GM12892 (cell line): ENCODE data around the gene RASL12.
"Not testable (repeated sequence)": the region's sequence is repeated elsewhere in the genome, so short reads cannot be mapped to it uniquely, and the experiment has no call there.

ENCODE experiments used
- DNase-seq: peaks from one replicate; pipeline ENCODE4 v3.0.0; 2011; ENCODE audit not compliant: insufficient read length
- FAIRE-seq: peaks from 2 replicates; lab custom pipeline; 2011; peaks lifted over from hg19 to GRCh38; lab: Jason Lieb, UNC
- POLR2A ChIP-seq: IDR thresholded peaks from 2 replicates; pipeline ENCODE4 v1.6.1; 2011; ENCODE audit warnings: low read depth, low read length, control low read depth
- POLR2AphosphoS5 ChIP-seq: IDR thresholded peaks from 2 replicates; pipeline ENCODE4 v1.6.1; 2011; ENCODE audit warnings: low read depth, low read length, control low read depth
- TAF1 ChIP-seq: IDR thresholded peaks from 2 replicates; pipeline ENCODE4 v1.6.1; 2011; ENCODE audit warnings: low read depth, mild to moderate bottlenecking, control low read depth, low read length, borderline replicate concordance

RASL12 gene

DNA sequence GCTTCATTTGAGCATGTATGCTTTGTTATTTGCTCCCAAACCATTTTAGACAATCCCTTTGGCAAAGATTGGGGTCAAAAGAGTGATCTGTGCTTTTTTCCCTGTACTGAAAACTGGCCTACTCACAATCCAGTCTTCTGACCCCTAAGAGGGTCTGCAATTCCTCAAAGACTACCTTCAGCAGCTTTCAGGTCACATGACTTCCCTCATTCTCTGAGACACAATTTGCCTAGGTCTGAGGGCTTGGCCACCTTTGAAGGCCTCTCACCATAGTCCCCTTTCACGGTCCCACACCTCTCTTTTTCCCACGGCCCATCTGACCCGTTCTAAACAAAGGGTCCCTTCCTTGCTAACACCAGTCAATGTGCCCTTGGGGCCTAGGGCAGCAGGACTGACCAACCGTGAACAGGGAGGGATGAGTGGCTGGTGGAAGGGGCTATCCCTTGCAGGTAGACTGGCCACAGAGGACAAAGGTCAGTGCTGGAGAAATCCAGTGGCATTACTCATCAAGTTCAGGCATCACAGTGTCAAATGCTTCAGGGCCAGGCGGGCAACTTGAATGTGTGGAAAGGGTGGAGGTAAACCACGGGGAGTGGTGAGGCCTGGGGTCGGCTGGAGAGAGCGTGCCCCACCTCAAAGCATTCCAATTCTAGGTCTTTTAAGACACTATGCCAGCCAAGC lies 10.8 kb downstream of the RASL12 start:
- TF ChIP-seq TAF1 (no peak), POLR2AphosphoS5 (no peak), POLR2A (no peak)
- FAIRE-seq (no peak), DNase-seq (no peak)

DNA sequence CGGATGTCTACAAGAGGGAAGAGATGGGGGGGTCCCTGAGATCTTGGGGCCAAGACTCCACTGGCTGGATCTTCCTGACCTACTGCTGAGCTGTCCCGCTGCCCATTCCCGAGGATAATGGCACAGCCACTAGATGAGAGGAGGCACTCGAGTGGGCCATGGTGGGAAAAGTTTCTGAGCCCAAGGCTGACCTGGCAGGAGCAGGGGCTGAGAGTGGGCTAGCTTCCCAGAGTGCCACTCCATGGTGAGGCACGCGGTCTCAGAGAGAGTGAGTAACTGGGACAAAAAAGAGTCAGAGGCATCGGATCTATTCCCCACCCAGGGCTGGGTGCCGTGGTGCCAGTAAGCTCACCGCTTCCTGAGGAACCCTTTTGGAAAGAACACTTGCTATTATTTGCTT lies 11.7 kb downstream of the RASL12 start:
- no peak for DNase-seq
- TF ChIP-seq POLR2AphosphoS5 = no peak
- no peak for TF ChIP-seq TAF1
- no peak for TF ChIP-seq POLR2A
- FAIRE-seq = no peak

- no peak for FAIRE-seq
- DNase-seq = no peak
Observed at GRCh38 chr15:65055201-65055870, 12.5 kb downstream of the RASL12 start.

DNA sequence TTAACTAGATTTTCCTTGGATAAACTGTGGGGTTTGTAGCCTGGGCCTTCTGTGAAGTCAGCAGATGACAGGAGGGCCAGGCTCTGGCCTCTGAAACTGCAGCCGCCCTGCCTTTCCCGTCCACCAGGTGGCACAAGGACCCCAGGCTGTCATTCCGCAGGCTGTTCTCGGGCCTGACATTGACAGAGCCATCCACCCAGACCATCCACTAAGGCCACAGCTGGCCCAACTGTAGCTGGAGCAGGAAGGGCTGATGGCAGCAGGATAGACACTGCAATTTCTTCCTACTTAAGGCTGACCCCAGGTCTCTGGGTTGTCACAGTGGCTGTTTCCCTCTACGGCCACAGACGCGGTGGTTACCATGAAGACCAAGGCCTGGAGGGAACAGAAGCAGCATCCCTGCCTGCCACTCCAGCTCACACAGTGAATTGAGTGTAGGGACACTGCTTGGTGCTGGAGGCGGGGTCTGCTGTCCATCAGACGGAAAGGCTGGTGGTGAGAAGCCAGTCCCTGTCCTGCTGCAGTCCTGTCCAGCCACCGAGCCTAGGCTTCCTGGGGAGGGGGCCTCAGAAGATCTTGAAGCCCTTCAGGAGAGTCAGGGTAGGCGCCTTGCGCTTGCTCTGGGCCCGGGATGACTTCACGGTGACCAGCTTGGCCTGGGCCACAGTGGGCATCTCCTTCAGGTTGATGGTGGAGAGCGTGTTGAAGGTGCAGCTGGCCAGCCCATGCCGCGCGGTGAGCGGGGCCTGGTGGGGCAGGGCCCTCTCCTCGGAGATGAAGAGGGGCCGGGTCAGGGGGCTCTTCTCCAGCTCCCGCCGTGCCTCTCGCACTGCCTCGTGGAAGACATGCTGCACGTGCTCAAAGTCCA lies 13.2 kb downstream of the RASL12 start:
- DNase-seq (peak; percentile 85), FAIRE-seq (peak; percentile 84)
- no peak for TF ChIP-seq POLR2AphosphoS5
- TF ChIP-seq POLR2A = no peak
- no peak for TF ChIP-seq TAF1

More at GRCh38 chr15:65055201-65055870, 12.5 kb downstream of the RASL12 start:
- no peak for TF ChIP-seq POLR2AphosphoS5
- TF ChIP-seq TAF1 = no peak
- no peak for TF ChIP-seq POLR2A

- TF ChIP-seq POLR2AphosphoS5 (no peak), POLR2A (no peak), TAF1 (no peak)
- FAIRE-seq (no peak), DNase-seq (no peak)
Observed at GRCh38 chr15:65052956-65053355, 14.8 kb downstream of the RASL12 start.

GRCh38 chr15:65051266-65051665 lies 16.5 kb downstream of the RASL12 start:
- DNase-seq (no peak), FAIRE-seq (no peak)
- TF ChIP-seq POLR2A (no peak), TAF1 (no peak)

DNA sequence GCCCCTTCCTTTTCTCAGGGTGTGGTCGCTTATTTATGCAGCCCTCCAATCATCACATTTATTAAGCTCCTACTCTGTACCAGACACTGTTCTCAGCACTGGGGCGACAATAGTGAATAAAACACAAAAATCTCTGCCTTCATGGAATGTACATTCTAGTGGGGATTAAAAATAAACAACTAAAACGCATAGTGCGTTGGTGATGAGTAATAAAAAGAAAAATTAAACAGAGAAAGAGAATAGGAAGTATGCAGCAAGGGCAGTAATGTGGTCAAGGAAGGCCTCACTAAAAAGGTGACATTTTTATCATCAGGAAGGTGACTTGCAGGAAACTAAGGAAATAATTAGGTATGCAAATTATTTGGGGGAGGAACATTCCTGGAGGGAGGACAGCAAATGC lies 17.5 kb downstream of the RASL12 start:
- FAIRE-seq (no peak), DNase-seq (no peak)
- no peak for TF ChIP-seq POLR2AphosphoS5
- TF ChIP-seq POLR2A = no peak
- TF ChIP-seq TAF1 = no peak

DNA sequence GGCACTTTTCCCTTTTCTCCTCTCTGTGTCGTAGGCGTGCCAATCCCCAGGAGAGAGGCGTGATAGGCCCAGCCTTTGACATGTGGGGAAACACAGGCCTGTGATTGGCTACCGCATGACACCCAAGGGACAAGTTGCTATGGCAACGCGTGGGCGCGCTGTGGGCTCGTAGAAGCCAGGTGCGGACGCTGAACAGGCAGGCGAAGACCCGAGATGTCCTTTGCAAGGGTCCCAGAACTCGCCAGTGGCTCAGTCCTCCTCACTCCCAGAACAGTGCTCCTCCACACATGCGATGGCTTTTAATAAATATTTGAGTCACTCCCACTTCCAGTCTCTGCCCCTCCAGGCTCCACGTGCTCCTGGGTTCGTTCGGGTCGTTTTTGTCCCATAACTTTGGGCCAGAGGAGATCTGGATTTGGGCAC lies 18.4 kb downstream of the RASL12 start:
- no peak for TF ChIP-seq POLR2AphosphoS5
- TF ChIP-seq TAF1 = no peak
- TF ChIP-seq POLR2A = no peak
- DNase-seq = peak; percentile 92
- FAIRE-seq = peak; percentile 95

DNA sequence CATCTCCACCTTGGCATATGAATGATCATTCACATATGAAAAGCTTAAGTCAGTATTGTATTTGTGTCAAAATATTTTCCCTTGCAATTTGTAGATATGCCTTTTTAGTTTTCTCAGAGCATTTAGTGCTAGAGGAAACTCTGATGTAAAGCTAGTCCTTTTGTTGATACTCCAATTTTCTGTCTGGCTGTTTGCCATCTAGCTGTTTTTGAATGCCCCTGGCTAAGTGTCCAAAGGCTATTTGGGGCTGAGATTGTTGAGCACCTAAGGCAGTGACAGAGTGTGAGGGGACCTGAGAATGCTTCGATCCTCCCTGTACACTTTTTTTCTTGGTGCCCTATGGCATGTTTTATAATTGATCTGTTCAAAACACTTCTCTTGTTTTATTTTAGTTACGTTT lies 19.6 kb downstream of the RASL12 start:
- DNase-seq = no peak
- TF ChIP-seq TAF1 (no peak), POLR2A (no peak), POLR2AphosphoS5 (no peak)
- FAIRE-seq = no peak

DNA sequence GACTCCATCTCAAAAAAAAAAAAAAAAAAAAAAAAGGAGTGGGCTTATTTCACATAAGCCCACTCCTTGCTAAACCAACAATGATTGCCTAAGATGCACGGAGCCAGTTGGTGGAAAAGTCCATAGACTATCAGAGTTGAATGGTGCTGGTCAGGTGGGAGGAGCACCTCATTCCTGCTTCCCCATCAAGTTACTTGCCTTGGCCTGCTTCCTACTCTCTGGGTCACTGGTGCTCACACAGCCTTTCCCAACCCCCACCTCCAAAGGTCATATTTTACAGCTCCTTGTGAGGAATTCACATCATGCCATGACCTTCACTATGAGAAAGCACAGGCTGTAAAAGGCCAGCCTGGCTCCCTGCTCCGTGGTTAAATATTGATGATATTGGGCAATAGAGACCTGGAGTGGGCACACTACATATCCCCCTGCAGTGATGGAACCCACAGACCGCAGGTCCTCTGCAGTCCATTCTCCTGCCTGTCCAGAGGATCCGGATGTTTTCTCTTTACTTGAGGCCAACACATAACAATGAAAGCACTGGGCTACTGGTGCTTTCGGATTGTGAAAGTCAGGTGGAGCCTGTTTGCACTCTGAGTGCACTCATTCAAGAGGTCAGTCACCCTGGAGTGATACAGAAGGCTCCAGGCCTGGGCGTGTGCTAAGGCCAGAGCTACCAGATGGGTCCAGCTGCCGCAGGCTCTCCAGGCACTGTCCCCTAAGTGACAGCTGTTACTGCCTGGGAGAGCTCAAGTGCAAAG lies 22.9 kb downstream of the RASL12 start, which contains the start of gene SLC51B:
SLC51B (plus strand) TSS at position 664 of the 758 bp plus-strand sequence. CDS start 4,618 bp downstream, outside the sequence.
- no peak for FAIRE-seq

GRCh38 chr15:65044218-65044617 lies 23.6 kb downstream of the RASL12 start:
- FAIRE-seq, DNase-seq: not testable (repeated sequence)

More for the DNA sequence above, 22.9 kb downstream of the RASL12 start, which contains the start of gene SLC51B:
- TF ChIP-seq POLR2AphosphoS5 (no peak), TAF1 (no peak)
- no peak for DNase-seq

GRCh38 chr15:65042776-65043327 lies 24.9 kb downstream of the RASL12 start:
- DNase-seq (no peak), FAIRE-seq (no peak)
- no peak for TF ChIP-seq POLR2AphosphoS5
- no peak for TF ChIP-seq POLR2A
- TF ChIP-seq TAF1 = no peak
